Measurements from ENCODE around the gene C12orf56. TPM values are rescaled to one million over a fixed set of nuclear protein-coding genes. Genes with fewer than 3 reads are reported as not detected.
"Not testable (repeated sequence)": the region's sequence is repeated elsewhere in the genome, so short reads cannot be mapped to it uniquely, and the experiment has no call there.

Gene C12orf56
- total and polyA plus RNA-seq, 8 donors = 0.08 to 0.31 (median 0.20) TPM; not detected in 3

DNA sequence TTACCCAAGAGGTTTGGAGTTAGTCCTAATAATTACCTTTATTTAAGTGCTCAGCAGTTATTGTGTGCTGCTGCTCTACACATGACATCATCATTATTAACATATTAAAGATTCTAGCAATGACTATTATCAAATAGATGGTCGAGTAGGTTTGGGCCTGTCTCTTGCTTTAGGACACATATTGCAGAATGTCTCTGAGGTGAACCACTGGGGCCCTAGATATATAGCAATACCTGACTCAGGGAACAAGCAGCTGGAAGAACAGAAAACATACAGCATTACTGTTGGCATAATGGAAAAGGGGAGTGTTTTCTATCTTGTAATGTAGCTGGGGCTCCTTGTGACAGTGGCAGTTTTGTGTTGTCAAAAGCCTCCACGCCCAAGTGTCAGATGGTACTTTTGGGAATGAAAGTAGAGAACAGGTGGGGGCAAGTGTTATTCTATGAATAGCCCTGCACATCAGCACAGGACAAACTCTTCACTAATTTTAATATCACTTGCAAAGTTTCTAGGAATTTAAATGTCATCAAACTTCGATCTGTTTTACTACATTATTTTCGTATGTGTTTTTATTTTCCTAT is 54.6 kb downstream of the C12orf56 start:
- TF ChIP-seq, protein P1, sequence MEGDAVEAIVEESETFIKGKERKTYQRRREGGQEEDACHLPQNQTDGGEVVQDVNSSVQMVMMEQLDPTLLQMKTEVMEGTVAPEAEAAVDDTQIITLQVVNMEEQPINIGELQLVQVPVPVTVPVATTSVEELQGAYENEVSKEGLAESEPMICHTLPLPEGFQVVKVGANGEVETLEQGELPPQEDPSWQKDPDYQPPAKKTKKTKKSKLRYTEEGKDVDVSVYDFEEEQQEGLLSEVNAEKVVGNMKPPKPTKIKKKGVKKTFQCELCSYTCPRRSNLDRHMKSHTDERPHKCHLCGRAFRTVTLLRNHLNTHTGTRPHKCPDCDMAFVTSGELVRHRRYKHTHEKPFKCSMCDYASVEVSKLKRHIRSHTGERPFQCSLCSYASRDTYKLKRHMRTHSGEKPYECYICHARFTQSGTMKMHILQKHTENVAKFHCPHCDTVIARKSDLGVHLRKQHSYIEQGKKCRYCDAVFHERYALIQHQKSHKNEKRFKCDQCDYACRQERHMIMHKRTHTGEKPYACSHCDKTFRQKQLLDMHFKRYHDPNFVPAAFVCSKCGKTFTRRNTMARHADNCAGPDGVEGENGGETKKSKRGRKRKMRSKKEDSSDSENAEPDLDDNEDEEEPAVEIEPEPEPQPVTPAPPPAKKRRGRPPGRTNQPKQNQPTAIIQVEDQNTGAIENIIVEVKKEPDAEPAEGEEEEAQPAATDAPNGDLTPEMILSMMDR (IDR thresholded peaks at IDR 0.05) = no peak

DNA sequence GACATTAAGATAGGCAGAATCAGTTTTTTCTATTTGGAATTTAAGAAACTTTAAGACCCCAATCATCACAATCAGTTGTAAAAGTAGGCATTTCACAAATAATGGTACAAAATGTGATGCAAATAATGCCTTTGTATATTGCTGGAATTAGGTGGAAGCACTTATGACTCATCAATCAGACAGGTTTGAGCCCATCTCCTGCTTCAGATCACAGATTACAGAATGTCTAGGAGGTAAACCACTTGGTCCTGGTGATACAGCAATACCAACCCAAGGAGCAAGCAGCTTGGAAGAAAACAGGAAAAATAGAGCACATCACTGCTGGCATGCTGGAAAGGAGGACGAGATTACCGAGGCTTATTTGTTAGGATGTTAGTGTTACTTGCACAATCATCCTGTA is 57.6 kb downstream of the C12orf56 start:
- TF ChIP-seq, protein P1 (IDR thresholded peaks at IDR 0.05) = no peak
- ATAC-seq (no peak), DNase-seq (no peak)
- Histone ChIP-seq H3K4me3 (no peak overlapping the region), H3K36me3 (no peaks in the 10 kb centered on the region), H3K27me3 (no peaks in the 10 kb centered on the region), H3K27ac (no peak overlapping the region), H3K9me3 (no peaks in the 10 kb centered on the region), H3K4me1 (no peaks in the 10 kb centered on the region)
- intact Hi-C loops (cut with DNase I) = no loop called here

More for the DNA sequence above, 54.6 kb downstream of the C12orf56 start:
- Histone ChIP-seq H3K27me3 (no peaks in the 10 kb centered on the region), H3K36me3 (no peaks in the 10 kb centered on the region), H3K4me1 (no peaks in the 10 kb centered on the region), H3K4me3 (no peak overlapping the region), H3K9me3 (peaks cover 0 to 4% of the 10 kb centered on the region in 2 donors), H3K27ac (no peak overlapping the region)
- DNase-seq = no peak
- intact Hi-C loops (cut with DNase I) = no loop called here
- ATAC-seq = no peak

DNA sequence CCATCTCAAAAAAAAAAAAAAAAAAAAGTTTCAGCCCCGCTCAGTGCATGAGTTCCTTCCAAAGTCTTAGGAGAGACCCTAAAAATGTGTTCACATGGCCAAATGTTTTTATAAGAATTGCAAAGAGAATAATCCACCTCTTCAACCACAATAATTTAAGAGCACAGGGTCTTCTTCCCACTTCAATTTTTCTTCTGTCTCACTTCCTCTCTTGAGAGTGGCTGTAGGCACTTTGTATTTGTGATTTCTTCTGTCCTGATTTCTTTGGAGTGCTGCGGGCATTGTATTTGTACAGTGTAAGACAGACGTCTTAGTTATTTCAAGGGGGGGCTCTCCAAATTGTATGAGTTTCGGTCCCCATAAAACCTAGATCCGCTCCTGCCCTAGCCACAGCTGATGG is 58.3 kb downstream of the C12orf56 start:
- H3K4me1 ChIP-seq = no peaks in the 10 kb centered on the region
- TF ChIP-seq, protein P1 (IDR thresholded peaks at IDR 0.05) = no peak
- H3K9me3 ChIP-seq = no peaks in the 10 kb centered on the region
- no peak overlapping the region for H3K4me3 ChIP-seq
- intact Hi-C loops (cut with DNase I) = no loop called here
- H3K36me3 ChIP-seq = no peaks in the 10 kb centered on the region
- DNase-seq = no peak
- no peak for ATAC-seq
- no peak overlapping the region for H3K27ac ChIP-seq
- H3K27me3 ChIP-seq = no peaks in the 10 kb centered on the region

DNA sequence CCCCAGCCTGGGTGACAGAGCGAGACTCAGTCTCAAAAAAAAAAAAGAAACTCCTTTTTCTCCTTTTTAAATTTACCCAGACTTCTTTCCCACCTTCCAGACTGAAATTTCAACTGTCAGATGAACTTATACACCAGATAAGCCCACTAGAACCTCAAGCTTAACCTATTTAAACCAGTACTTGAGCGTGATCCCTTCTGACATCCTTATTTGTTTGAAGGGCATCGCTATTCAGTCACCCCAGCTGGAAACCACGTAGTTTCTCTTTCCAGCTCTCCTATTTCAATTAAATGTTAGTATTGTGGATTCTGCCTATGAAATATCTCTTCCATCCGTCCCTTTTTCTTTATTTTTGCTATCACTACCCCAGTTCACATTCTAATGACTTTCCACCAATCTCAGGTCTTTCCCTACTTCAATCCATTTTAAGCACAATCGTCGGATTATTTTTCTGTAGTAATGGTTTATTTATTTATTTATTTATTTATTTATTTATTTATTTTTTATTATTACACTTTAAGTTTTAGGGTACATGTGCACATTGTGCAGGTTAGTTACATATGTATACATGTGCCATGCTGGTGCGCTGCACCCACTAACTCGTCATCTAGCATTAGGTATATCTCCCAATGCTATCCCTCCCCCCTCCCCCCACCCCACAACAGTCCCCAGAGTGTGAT is 61.4 kb downstream of the C12orf56 start:
- H3K36me3 ChIP-seq; DNase-seq; H3K27ac ChIP-seq; intact Hi-C loops (cut with DNase I); H3K4me1 ChIP-seq; H3K4me3 ChIP-seq; ATAC-seq; H3K9me3 ChIP-seq; H3K27me3 ChIP-seq: not testable (repeated sequence)

DNA sequence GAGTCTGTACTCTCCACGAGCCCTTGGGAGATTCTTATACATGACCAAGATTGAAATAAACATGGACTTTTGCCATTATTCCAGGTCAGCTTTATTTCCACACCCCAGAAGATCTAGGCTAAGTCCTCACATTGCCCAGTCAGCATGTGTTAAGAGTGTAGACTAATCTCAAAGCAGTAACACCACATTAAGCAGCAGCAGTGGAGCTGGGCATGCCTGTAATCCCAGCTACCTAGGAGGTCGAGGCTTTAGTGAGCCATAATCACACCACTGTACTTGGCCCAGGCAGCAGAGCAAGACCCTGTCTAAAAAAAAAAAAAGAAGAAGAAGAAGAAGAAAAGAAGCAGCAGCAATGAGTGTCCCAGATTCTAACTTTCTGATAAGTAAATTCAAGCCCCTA is 65.5 kb downstream of the C12orf56 start:
- ATAC-seq (no peak), DNase-seq (no peak)
- TF ChIP-seq, protein P1 (IDR thresholded peaks at IDR 0.05) = no peak
- intact Hi-C loops (cut with DNase I) = no loop called here
- no peak overlapping the region for H3K27ac ChIP-seq
- no peaks in the 10 kb centered on the region for H3K36me3 ChIP-seq
- H3K4me1 ChIP-seq = no peaks in the 10 kb centered on the region
- H3K27me3 ChIP-seq = no peaks in the 10 kb centered on the region
- H3K9me3 ChIP-seq = no peaks in the 10 kb centered on the region
- no peak overlapping the region for H3K4me3 ChIP-seq

Measured in left lung (tissue), 10 donors.